Measurements from ENCODE around the gene GRM7.

DNA sequence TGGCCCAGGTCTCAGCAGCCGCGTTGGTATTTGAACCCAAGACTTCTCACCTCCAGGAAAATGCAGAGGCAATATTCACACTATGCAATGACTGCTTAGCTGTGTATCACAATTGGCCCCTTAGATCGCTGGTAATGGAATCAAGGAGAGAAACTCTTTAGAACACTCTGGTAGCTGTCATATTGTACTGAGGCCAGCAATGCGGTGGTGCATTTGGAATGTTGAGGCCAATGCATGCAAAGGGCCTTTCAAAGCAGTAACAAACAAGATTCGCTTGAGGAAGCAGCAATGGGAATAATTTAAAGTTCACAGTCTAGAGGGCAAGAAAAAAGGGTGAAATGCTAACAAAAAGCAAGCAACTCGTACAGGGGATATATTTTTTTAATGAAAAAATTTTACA, 764.1 kb downstream of the GRM7 start:
- TF ChIP-seq, protein P1, sequence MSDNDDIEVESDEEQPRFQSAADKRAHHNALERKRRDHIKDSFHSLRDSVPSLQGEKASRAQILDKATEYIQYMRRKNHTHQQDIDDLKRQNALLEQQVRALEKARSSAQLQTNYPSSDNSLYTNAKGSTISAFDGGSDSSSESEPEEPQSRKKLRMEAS (IDR thresholded peaks at IDR 0.05): no peak
- TF ChIP-seq EGR1 (IDR thresholded peaks at IDR 0.05; ENCODE audit: low read depth) (no peak), CTCF (IDR thresholded peaks at IDR 0.05 in 2 of 3, conservative IDR thresholded peaks at IDR 0.05 in 1 of 3; ENCODE audit: borderline replicate concordance in 1 of 3, insufficient read depth in 1 of 3, low read depth in 2 of 3, low read length in 2 of 3) (no peak), EZH2 (IDR thresholded peaks at IDR 0.05) (no peak), POLR2A (IDR thresholded peaks at IDR 0.05; ENCODE audit: borderline replicate concordance, extremely low read depth, insufficient read depth, insufficient read length) (no peak), POLR2AphosphoS5 (IDR thresholded peaks at IDR 0.05; ENCODE audit: low read depth, low read length) (no peak), JUND (IDR thresholded peaks at IDR 0.05) (no peak), RAD21 (IDR thresholded peaks at IDR 0.05; ENCODE audit: low read depth) (no peak), FOSL1 (IDR thresholded peaks at IDR 0.05; ENCODE audit: low read depth) (no peak), ZFX (IDR thresholded peaks at IDR 0.05) (no peak), ZNF274 (IDR thresholded peaks at IDR 0.05; ENCODE audit: low read depth, low read length) (no peak), YY1 (IDR thresholded peaks at IDR 0.05; ENCODE audit: extremely low read depth, insufficient replicate concordance, low read depth, low read length) (no peak)
- TF ChIP-seq, protein P2, sequence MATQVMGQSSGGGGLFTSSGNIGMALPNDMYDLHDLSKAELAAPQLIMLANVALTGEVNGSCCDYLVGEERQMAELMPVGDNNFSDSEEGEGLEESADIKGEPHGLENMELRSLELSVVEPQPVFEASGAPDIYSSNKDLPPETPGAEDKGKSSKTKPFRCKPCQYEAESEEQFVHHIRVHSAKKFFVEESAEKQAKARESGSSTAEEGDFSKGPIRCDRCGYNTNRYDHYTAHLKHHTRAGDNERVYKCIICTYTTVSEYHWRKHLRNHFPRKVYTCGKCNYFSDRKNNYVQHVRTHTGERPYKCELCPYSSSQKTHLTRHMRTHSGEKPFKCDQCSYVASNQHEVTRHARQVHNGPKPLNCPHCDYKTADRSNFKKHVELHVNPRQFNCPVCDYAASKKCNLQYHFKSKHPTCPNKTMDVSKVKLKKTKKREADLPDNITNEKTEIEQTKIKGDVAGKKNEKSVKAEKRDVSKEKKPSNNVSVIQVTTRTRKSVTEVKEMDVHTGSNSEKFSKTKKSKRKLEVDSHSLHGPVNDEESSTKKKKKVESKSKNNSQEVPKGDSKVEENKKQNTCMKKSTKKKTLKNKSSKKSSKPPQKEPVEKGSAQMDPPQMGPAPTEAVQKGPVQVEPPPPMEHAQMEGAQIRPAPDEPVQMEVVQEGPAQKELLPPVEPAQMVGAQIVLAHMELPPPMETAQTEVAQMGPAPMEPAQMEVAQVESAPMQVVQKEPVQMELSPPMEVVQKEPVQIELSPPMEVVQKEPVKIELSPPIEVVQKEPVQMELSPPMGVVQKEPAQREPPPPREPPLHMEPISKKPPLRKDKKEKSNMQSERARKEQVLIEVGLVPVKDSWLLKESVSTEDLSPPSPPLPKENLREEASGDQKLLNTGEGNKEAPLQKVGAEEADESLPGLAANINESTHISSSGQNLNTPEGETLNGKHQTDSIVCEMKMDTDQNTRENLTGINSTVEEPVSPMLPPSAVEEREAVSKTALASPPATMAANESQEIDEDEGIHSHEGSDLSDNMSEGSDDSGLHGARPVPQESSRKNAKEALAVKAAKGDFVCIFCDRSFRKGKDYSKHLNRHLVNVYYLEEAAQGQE (IDR thresholded peaks at IDR 0.05; ENCODE audit: low read depth): no peak
- TF ChIP-seq, protein P3, sequence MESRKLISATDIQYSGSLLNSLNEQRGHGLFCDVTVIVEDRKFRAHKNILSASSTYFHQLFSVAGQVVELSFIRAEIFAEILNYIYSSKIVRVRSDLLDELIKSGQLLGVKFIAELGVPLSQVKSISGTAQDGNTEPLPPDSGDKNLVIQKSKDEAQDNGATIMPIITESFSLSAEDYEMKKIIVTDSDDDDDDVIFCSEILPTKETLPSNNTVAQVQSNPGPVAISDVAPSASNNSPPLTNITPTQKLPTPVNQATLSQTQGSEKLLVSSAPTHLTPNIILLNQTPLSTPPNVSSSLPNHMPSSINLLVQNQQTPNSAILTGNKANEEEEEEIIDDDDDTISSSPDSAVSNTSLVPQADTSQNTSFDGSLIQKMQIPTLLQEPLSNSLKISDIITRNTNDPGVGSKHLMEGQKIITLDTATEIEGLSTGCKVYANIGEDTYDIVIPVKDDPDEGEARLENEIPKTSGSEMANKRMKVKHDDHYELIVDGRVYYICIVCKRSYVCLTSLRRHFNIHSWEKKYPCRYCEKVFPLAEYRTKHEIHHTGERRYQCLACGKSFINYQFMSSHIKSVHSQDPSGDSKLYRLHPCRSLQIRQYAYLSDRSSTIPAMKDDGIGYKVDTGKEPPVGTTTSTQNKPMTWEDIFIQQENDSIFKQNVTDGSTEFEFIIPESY (IDR thresholded peaks at IDR 0.05; ENCODE audit: extremely low read depth, insufficient replicate concordance, low read length): no peak
